Measurements from ENCODE around the gene RAB27A. TPM values are rescaled to one million over a fixed set of nuclear protein-coding genes. Genes with fewer than 3 reads are reported as not detected.

Gene RAB27A
- total and polyA plus RNA-seq, 2 experiments from 2014 or later = 3.2 to 5.8 TPM

DNA sequence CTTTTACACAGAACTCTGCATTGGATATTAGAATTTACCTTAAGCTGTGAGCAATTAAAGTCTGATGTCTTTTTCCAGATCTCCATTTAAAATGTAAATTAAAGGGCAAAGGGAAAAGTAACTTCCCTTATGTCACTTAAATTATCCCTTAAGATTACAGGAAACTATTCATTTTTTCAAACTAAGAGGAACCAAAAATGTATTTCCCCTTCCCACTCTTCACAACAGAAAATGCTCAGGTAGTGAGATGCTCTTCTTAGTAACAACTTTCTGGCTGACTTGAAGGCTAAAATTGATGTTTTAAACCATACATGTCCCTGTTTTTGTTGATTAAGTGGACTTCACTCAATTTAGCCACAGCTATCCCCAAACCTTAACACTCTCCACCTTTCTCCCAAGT is 110.5 kb downstream of the RAB27A start (continued):
- TF ChIP-seq REST (IDR thresholded peaks at IDR 0.05; ENCODE audit: unreplicated experiment) = no peak

DNA sequence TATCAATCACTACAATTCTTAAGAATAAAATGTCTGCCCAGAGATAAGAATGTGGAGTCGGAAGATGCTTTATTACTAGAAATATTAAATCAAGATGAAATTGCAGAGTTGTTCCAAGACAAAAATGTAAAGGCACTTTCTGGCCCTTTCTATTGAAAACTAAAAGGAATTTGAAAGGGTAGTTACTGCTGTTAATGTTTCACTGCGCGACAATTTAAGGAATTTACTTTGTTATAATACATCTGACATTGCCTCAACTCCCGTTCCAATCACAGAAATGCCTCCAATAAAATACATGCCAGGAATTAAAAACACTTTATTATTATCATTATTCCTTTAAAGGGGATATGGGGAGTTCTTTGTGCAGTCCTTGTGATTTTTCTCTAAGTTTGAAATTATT is 119.3 kb downstream of the RAB27A start:
- H3K9me2 ChIP-seq (ENCODE audit: insufficient read depth) = no peaks in the 10 kb centered on the region; the same call in 1 of the 2 replicates
- H3K27ac Mint-ChIP-seq = no peak overlapping the region
- H3K4me1 ChIP-seq (ENCODE audit: insufficient read depth) = no peaks in the 10 kb centered on the region
- H3K4me1 Mint-ChIP-seq = no peaks in the 10 kb centered on the region
- H3K36me3 Mint-ChIP-seq (ENCODE audit: low read depth) = no peaks in the 10 kb centered on the region
- no peak overlapping the region for H3K4me3 ChIP-seq
- no peak overlapping the region for H3K4me2 ChIP-seq
- H3K79me2 ChIP-seq (replicated peaks; ENCODE audit: insufficient read depth) = no peaks in the 10 kb centered on the region
- H3K9me3 Mint-ChIP-seq = peaks cover 5% of the 10 kb centered on the region; the same call in 1 of the 3 replicates
- no peak overlapping the region for H3K27ac ChIP-seq (ENCODE audit: low read depth)
- no peaks in the 10 kb centered on the region for H3F3A ChIP-seq (replicated peaks; ENCODE audit: low read depth)
- ATAC-seq (no peak), DNase-seq (ENCODE audit: low spot score) (no peak)
- no peaks in the 10 kb centered on the region for H4K20me1 ChIP-seq (replicated peaks; ENCODE audit: insufficient read depth)
- H3K4me3 Mint-ChIP-seq = no peak overlapping the region
- H3K27me3 ChIP-seq (ENCODE audit: insufficient read depth) = no peaks in the 10 kb centered on the region
- peaks cover 2% of the 10 kb centered on the region for H3K27me3 Mint-ChIP-seq (ENCODE audit: insufficient read depth, low read depth, poor library complexity)
- H3K36me3 ChIP-seq (ENCODE audit: insufficient read depth) = no peaks in the 10 kb centered on the region
- no peak overlapping the region for H2AFZ ChIP-seq
- TF ChIP-seq EZH2phosphoT487 (IDR thresholded peaks at IDR 0.05; ENCODE audit: unreplicated experiment) = no peak
- TF ChIP-seq ZNF331 (CRISPR knock-in tag; IDR thresholded peaks at IDR 0.05; ENCODE audit: low read depth) = no peak
- TF ChIP-seq, protein P1, sequence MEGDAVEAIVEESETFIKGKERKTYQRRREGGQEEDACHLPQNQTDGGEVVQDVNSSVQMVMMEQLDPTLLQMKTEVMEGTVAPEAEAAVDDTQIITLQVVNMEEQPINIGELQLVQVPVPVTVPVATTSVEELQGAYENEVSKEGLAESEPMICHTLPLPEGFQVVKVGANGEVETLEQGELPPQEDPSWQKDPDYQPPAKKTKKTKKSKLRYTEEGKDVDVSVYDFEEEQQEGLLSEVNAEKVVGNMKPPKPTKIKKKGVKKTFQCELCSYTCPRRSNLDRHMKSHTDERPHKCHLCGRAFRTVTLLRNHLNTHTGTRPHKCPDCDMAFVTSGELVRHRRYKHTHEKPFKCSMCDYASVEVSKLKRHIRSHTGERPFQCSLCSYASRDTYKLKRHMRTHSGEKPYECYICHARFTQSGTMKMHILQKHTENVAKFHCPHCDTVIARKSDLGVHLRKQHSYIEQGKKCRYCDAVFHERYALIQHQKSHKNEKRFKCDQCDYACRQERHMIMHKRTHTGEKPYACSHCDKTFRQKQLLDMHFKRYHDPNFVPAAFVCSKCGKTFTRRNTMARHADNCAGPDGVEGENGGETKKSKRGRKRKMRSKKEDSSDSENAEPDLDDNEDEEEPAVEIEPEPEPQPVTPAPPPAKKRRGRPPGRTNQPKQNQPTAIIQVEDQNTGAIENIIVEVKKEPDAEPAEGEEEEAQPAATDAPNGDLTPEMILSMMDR (conservative IDR thresholded peaks at IDR 0.05; ENCODE audit: low read depth in 2 of 2) = no peak
- TF ChIP-seq, protein P2, sequence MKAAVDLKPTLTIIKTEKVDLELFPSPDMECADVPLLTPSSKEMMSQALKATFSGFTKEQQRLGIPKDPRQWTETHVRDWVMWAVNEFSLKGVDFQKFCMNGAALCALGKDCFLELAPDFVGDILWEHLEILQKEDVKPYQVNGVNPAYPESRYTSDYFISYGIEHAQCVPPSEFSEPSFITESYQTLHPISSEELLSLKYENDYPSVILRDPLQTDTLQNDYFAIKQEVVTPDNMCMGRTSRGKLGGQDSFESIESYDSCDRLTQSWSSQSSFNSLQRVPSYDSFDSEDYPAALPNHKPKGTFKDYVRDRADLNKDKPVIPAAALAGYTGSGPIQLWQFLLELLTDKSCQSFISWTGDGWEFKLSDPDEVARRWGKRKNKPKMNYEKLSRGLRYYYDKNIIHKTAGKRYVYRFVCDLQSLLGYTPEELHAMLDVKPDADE (IDR thresholded peaks at IDR 0.05) = no peak
- TF ChIP-seq EZH2 (IDR thresholded peaks at IDR 0.05; ENCODE audit: low read depth, unreplicated experiment) = no peak
- TF ChIP-seq ZNF114 (CRISPR knock-in tag; IDR thresholded peaks at IDR 0.05) = no peak
- no peak for TF ChIP-seq REST (IDR thresholded peaks at IDR 0.05; ENCODE audit: unreplicated experiment)
- TF ChIP-seq POLR2AphosphoS5 (IDR thresholded peaks at IDR 0.05; ENCODE audit: low read depth) = no peak
- TF ChIP-seq NANOG (IDR thresholded peaks at IDR 0.05; ENCODE audit: borderline replicate concordance) = no peak
